Activated CD4-positive, alpha-beta T cell treated with anti-CD3 and anti-CD28 coated beads for 36 hours (primary cell): ENCODE data around the gene TAF9. TPM values are rescaled to one million over a fixed set of nuclear protein-coding genes. Genes with fewer than 3 reads are reported as not detected.
A peak's percentile ranks its signal among the peaks of the same experiment; 100 is the strongest.

Experiments
- ATAC-seq: fragments of 200-7000 bp; cut with Tn5 transposase; one replicate; pipeline ENCODE4 v1.10.0; 2021; ENCODE audit warnings: mild to moderate bottlenecking, moderate library complexity
- CTCF ChIA-PET: fragments of 350-600 bp; sonication (Branson Sonifier 250); formaldehyde crosslinking; loops from one replicate; lab custom pipeline; 2021; ENCODE audit warnings: antibody characterized with exemption; lab: Charles Lee
- POLR2A ChIA-PET: fragments of 350-600 bp; sonication (Branson Sonifier 250); formaldehyde crosslinking; loops from one replicate; lab custom pipeline; 2021; ENCODE audit warnings: antibody characterized with exemption, inconsistent platforms; lab: Charles Lee
- DNase-seq: peaks from one replicate; pipeline ENCODE4 v3.0.0-alpha.2; 2020
- H3K27ac Mint-ChIP-seq: one replicate; pipeline ENCODE4 v1.8.0; 2021; ENCODE audit warnings: mixed read lengths
- H3K27me3 Mint-ChIP-seq: one replicate; pipeline ENCODE4 v1.8.0; 2021; ENCODE audit warnings: mixed read lengths
- H3K36me3 Mint-ChIP-seq: one replicate; pipeline ENCODE4 v1.8.0; 2021; ENCODE audit warnings: low read depth, mixed read lengths
- H3K4me1 Mint-ChIP-seq: one replicate; pipeline ENCODE4 v1.8.0; 2021; ENCODE audit warnings: mixed read lengths
- H3K4me3 Mint-ChIP-seq: one replicate; pipeline ENCODE4 v1.8.0; 2021; ENCODE audit warnings: mild to moderate bottlenecking, moderate library complexity, mixed read lengths
- H3K9me3 Mint-ChIP-seq: one replicate; pipeline ENCODE4 v1.8.0; 2021; ENCODE audit warnings: low read depth, mixed read lengths
- intact Hi-C, 2 experiments: fragments of 100-400 bp; cut with DNase I in 1 of 2; cut with micrococcal nuclease in 1 of 2; formaldehyde crosslinking; loops; one replicate each; pipeline versions ENCODE4 v1.14.2 to v1.15.1; 2022 to 2024; cut with DNase I, micrococcal nuclease
- total RNA-seq, 2 experiments: library from RNA; stranded (reverse); gene quantifications; one replicate each; pipeline ENCODE4 v1.2.3, GENCODE V29; 2021

TAF9 gene, protein sequence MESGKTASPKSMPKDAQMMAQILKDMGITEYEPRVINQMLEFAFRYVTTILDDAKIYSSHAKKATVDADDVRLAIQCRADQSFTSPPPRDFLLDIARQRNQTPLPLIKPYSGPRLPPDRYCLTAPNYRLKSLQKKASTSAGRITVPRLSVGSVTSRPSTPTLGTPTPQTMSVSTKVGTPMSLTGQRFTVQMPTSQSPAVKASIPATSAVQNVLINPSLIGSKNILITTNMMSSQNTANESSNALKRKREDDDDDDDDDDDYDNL
- 10 to 100 TPM; 67.5 to 73.8 TPM for total RNA-seq

DNA sequence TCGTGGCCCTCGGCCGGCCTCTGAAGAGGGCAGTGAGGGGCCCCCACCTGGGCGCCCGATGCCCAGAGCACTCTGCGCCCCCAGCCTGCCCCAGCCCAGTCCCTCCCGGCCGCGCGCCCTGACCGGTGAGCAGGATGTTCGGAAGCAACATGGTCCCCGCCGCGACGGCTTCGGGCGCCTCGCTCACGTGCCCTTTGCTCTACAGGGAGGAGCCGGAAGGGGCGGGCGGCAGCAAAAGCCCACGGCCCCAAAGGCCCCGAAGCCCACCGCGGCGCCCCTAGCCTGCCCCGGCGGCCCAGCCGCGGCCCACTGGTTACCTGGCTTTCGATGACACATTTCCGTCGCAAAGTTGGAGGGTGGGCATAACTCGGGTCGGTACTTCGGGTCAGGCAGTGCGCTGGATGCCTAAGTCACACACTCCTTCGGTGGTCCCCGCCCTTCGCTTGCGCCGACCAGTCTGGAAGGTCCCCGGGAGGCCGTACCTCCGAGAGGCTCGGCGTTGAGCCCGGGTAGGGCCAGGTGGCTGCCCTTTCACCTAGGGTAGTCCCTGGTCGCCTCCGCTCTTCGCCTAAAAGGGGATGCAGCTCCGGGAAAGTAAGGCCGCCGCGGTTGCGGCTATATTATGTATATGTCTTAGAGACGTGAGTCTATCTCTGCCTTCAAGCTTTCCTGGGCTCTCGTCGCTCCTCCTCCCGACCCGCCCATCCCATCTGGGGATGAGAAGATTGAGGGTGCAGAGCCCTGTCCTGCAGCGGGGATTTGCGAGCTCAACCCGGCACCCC is at the start of gene TAF9, which contains the start of the genes AK6 and RAD17:
Gene TAF9 (minus strand): TSS at position 181 of the 782 bp plus-strand sequence. CDS start 3,783 bp downstream, outside the sequence.
Gene AK6 (minus strand): TSS at position 181 of the 782 bp plus-strand sequence. CDS start 30 bp downstream, at position 151.
Gene RAD17 (plus strand): TSS at position 479 of the 782 bp plus-strand sequence. CDS start 2,391 bp downstream, outside the sequence.
- CTCF ChIA-PET: interaction anchor here (1.8 kb wide), 1 partner anchor 276 kb away, joined by 6 read pairs; the partner anchor contains the start of gene SLC30A5
- intact Hi-C loops: loop anchor here (1.0 to 2.0 kb wide), 10 partner anchors 37 to 326 kb away; partner anchors contain the start of genes CCDC125 (in 2 of the 2), CDK7 (in 2 of the 2), CENPH (in 2 of the 2) and CCNB1 (in 1 of the 2)
- Mint-ChIP-seq H3K27ac (peak within 1 kb of the TSS; percentile 99), H3K4me3 (peak within 1 kb of the TSS; percentile 97), H3K9me3 (no peaks in the 10 kb centered on the region), H3K27me3 (no peaks in the 10 kb centered on the region), H3K4me1 (peaks cover 41% of the 10 kb centered on the region), H3K36me3 (peaks cover 38% of the 10 kb centered on the region)
- POLR2A ChIA-PET: interaction anchor here (0.6 to 1.7 kb wide), 3 partner anchors 32 to 135 kb away, joined by 3 to 5 read pairs (median 4); partner anchors contain the start of genes CCDC125 and CDK7
- ATAC-seq: peak; percentile 94
- DNase-seq: peak; percentile 95

DNA sequence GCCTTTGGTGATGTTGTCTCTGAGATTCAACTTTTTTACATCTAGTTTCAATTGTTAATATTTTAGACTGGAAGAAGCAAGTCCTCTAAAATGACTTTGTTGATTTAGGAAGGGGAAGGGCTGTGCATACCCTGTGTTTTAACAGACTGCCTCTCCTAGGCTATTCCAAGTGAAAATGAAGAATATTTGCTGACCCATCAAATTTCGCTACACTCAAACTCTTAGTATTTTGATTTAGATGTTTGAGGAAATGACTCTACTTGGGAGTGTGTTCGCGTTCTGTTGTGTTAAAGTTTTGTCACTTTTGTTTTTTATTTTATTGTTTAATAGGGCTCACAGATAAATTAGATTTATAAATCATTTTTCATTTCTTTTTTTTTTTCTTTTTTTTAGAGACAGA is 49.2 kb upstream of the TAF9 start:
- no peak overlapping the region for H3K4me3 Mint-ChIP-seq
- ChIA-PET POLR2A (no interaction called here), CTCF (no interaction called here)
- no peaks in the 10 kb centered on the region for H3K9me3 Mint-ChIP-seq
- DNase-seq (no peak), ATAC-seq (no peak)
- peaks cover 4% of the 10 kb centered on the region for H3K4me1 Mint-ChIP-seq
- no peak overlapping the region for H3K27ac Mint-ChIP-seq
- H3K36me3 Mint-ChIP-seq: peaks cover 13% of the 10 kb centered on the region
- no peaks in the 10 kb centered on the region for H3K27me3 Mint-ChIP-seq
- intact Hi-C loops: no loop called here

DNA sequence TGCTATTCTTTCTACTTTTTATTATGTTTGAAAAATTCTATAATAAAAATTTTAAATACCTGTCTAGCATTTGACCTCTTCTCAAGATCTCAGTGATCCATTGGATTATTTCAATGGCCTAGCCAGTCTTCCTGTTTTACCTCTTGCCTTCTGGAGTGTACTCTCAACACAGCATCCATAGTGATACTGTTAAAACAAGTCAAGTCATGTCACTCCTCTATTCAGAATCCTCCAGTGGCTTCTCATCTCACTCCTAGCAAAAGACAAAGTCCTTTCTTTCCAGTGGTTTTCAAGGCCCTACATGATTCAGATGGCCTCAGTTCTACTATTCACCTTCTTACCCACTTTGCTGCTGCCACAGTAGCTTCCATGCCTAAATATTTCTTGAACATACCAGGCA is 47.4 kb upstream of the TAF9 start:
- no peak for ATAC-seq
- Mint-ChIP-seq H3K27me3 (no peaks in the 10 kb centered on the region), H3K4me3 (no peak overlapping the region), H3K36me3 (peaks cover 17% of the 10 kb centered on the region), H3K4me1 (peaks cover 4% of the 10 kb centered on the region), H3K9me3 (no peaks in the 10 kb centered on the region), H3K27ac (peak overlapping the region; percentile 16)
- intact Hi-C loops: no loop called here
- ChIA-PET CTCF (no interaction called here), POLR2A (interaction anchor here (0.6 kb wide), 1 partner anchor 182 kb away, joined by 3 read pairs; the partner anchor contains the start of gene CDK7)
- no peak for DNase-seq

DNA sequence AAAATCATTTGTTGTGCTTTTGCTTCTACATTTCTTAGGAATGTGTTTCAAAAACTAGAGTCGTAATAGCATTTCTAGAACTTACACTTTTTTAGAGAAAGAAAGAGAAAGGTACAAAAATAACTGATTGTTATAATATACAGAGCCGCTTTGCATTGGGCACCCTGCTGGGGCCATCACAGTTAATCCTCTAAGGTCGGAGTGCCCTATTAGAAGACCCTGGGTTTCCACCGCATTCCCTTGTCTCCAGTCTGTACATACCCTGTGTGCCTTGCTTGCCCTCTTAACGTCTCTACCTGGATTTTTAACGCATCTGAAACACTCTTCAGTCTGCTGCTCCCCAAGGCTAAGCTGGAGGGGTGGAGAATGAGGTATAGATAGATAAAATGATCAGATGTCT is 46.9 kb upstream of the TAF9 start:
- Mint-ChIP-seq H3K36me3 (peaks cover 21% of the 10 kb centered on the region), H3K4me1 (peaks cover 4% of the 10 kb centered on the region), H3K27me3 (no peaks in the 10 kb centered on the region), H3K9me3 (no peaks in the 10 kb centered on the region), H3K27ac (no peak overlapping the region), H3K4me3 (peak overlapping the region; percentile 49)
- DNase-seq (no peak), ATAC-seq (no peak)
- intact Hi-C loops: no loop called here
- ChIA-PET POLR2A (interaction anchor here (0.6 kb wide), 1 partner anchor 181 kb away, joined by 3 read pairs; the partner anchor contains the start of gene CDK7), CTCF (interaction anchor here (0.6 kb wide), 1 partner anchor 13 kb away, joined by 3 read pairs; no protein-coding TSS in a partner anchor)

DNA sequence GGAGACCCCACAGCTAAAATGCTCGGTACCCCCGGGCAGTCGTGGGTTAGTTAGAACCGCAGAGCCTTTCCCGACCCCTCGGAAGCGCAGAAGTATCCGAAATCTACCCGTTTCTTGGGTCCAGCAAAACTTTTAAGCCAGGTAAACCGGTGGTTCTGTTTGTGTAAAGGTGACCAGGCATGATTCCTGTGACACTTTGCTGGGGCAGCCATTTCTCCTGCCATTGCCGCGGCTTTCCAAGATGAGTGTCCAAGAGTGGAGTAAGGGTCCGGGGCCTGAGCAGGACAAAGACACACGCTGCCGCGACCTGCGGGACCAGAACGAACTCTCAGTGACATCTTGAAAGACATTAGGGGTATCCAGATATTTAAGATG is 46.3 kb upstream of the TAF9 start:
- Mint-ChIP-seq H3K36me3 (peaks cover 22% of the 10 kb centered on the region), H3K9me3 (no peaks in the 10 kb centered on the region), H3K27me3 (no peaks in the 10 kb centered on the region), H3K27ac (no peak overlapping the region), H3K4me3 (peak overlapping the region; percentile 49), H3K4me1 (peaks cover 4% of the 10 kb centered on the region)
- intact Hi-C loops: no loop called here
- ChIA-PET POLR2A (no interaction called here), CTCF (interaction anchor here (0.6 kb wide), 1 partner anchor 12 kb away, joined by 3 read pairs; no protein-coding TSS in a partner anchor)
- DNase-seq (no peak), ATAC-seq (no peak)

DNA sequence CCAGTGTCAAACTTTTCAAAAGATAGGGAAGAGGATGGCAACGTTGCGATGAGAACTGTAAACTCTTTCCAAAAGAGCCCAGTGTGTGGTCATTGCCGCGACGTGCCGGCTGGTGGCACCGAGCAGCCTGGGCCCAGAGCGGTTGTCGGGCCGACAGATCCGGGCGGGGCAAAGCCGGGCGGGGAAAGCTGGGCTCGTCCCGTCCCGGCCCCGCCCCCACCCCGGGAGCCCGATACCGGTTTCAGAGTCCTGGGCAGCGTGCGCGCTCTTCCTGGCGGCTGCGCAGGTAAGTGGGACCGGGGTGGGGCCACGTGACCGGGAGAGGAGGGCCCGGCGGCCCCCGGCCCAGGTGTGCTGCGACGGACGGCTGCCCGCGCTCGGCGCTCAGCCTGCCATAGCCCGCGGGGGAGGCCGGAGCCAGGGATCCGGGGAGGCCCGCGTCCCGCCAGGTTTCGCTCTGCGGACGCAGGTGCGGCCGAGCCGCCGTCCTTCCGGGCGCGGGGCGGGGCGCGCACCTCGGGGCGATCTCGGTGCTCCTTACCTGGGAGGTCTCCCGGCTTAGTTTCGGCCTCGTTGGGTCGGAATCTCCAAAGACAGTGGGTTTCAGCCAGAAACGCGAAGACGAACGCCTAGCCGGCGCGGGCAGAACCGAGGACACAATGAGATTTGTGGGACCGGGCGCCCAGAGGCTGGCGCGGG is 45.7 kb upstream of the TAF9 start, which contains the start of gene MARVELD2:
Gene MARVELD2 (plus strand): TSS at position 232 of the 699 bp plus-strand sequence. CDS start 4,270 bp downstream, outside the sequence.
- no peak within 1 kb of the TSS for H3K27ac Mint-ChIP-seq
- peaks cover 4% of the 10 kb centered on the region for H3K4me1 Mint-ChIP-seq
- no peaks in the 10 kb centered on the region for H3K27me3 Mint-ChIP-seq
- intact Hi-C loops: no loop called here
- H3K4me3 Mint-ChIP-seq: peak within 1 kb of the TSS; percentile 53
- ChIA-PET CTCF (interaction anchor here (0.5 kb wide), 1 partner anchor 78 kb away, joined by 3 read pairs; no protein-coding TSS in a partner anchor), POLR2A (no interaction called here)
- DNase-seq (peak; percentile 62), ATAC-seq (peak; percentile 85)
- no peaks in the 10 kb centered on the region for H3K9me3 Mint-ChIP-seq
- peaks cover 25% of the 10 kb centered on the region for H3K36me3 Mint-ChIP-seq

DNA sequence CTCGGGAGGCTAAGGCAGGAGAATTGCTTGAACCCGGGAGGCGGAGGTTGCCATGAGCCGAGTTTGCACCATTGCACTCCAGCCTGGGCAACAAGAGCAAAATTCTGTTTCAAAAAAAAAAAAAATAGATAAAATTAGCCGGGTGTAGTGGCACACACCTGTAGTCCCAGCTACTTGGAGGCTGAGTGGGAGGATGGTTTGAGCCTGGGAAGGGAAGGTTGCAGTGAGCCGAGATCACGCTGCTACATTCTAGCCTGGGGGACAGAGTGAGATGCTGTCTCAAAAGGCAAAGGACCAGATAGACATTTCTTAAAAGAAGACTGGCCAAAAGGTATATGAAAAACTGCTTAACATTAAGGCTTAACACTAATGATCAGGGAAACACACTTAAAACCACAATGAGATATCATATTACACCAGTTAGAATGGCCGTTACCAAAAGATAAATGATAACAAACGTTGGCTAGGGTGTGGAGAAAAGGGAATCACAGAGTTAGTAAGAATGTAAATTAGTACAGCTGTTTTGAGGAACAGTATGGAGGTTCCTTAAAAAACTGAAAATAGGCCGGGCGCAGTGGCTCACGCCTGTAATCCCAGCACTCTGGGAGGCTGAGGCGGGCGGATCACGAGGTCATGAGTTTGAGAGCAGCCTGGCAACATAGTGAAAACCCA is 35.5 kb upstream of the TAF9 start:
- CTCF ChIA-PET: interaction anchor here (0.6 to 0.7 kb wide), 2 partner anchors 279 to 377 kb away, joined by 3 read pairs; no protein-coding TSS in a partner anchor

DNA sequence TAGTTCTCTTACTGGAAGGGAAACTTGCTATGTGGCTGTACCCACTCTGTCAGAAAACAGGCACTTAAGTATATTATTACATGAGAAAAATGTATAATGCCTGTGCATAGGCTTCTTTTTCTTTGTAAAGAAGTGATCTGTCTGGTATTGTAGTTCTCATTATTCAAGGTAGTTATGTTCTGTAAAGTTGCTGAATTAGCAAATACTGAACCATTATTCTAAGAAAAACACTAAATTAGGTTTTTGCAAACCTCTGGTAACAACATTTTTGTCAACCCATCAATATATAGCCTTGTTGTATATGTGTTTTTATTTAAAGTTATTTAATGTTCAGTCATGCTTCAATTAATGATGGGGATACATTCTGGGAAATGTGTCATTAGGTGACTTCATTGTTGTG is 9.1 kb upstream of the TAF9 start:
- H3K4me1 Mint-ChIP-seq: no peaks in the 10 kb centered on the region
- ChIA-PET CTCF (no interaction called here), POLR2A (no interaction called here)
- H3K36me3 Mint-ChIP-seq: peaks cover 20% of the 10 kb centered on the region
- DNase-seq (no peak), ATAC-seq (no peak)
- H3K9me3 Mint-ChIP-seq: no peaks in the 10 kb centered on the region
- H3K27ac Mint-ChIP-seq: no peak overlapping the region
- no peaks in the 10 kb centered on the region for H3K27me3 Mint-ChIP-seq
- H3K4me3 Mint-ChIP-seq: no peak overlapping the region
- intact Hi-C loops: no loop called here

More for the DNA sequence above, 35.5 kb upstream of the TAF9 start:
- intact Hi-C loops: no loop called here
- no peak for DNase-seq
- peaks cover 7% of the 10 kb centered on the region for H3K9me3 Mint-ChIP-seq
- H3K4me3 Mint-ChIP-seq: no peak overlapping the region
- peaks cover 35% of the 10 kb centered on the region for H3K36me3 Mint-ChIP-seq
- H3K27ac Mint-ChIP-seq: no peak overlapping the region
- H3K27me3 Mint-ChIP-seq: no peaks in the 10 kb centered on the region
- POLR2A ChIA-PET: no interaction called here
- H3K4me1 Mint-ChIP-seq: no peaks in the 10 kb centered on the region
- ATAC-seq: no peak

DNA sequence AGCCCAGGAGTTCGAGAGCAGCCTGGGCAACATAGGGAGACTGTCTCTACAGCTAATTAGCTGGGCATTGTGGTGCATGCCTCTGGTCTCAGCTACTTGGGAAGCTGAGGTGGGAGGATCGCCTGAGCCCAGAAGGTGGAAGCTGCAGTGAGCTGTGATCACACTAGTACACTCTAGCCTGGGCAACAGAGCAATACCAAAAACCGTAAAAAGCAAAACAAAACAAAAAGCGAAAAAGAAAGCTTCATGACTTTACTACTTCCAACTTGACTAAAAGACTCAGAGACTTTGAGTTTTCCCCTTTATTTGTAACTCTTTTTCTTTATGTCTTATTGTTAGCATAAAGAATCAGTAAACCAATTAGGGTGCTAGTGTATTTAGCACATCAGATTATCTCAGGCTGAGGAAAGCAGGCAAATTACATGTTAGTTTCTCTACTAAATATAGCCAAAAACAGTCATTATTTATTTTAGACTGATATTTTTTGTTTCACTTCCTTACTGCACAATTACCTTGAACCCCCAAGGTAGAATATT is 5.7 kb upstream of the TAF9 start:
- H3K4me3 Mint-ChIP-seq: no peak overlapping the region
- ATAC-seq (no peak), DNase-seq (no peak)
- no peaks in the 10 kb centered on the region for H3K9me3 Mint-ChIP-seq
- peaks cover 10% of the 10 kb centered on the region for H3K4me1 Mint-ChIP-seq
- H3K27ac Mint-ChIP-seq: no peak overlapping the region
- no peaks in the 10 kb centered on the region for H3K27me3 Mint-ChIP-seq
- POLR2A ChIA-PET: no interaction called here
- CTCF ChIA-PET: no interaction called here
- H3K36me3 Mint-ChIP-seq: peaks cover 15% of the 10 kb centered on the region
- intact Hi-C loops: no loop called here

DNA sequence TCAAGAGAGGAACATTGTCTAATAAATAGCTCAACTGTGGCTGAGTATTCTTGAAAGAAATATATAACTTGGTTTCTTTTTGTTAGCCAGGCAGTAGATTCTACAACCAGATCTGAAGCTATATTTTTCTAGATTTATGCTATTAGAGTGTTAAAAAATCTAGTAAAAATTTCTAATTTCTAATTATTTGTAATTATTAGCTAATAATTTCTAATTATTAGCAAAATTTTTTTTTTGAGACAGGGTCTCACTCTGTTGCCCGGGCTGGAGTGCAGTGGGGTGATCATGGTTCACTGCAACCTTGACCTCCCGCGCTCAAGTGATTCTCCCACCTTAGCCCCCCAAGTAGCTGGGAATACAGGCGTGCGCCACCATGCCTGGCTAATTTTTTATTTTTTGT is 3.1 kb upstream of the TAF9 start:
- no peaks in the 10 kb centered on the region for H3K9me3 Mint-ChIP-seq
- POLR2A ChIA-PET: no interaction called here
- H3K4me1 Mint-ChIP-seq: peaks cover 18% of the 10 kb centered on the region
- H3K27me3 Mint-ChIP-seq: no peaks in the 10 kb centered on the region
- DNase-seq (no peak), ATAC-seq (no peak)
- H3K27ac Mint-ChIP-seq: no peak overlapping the region
- peaks cover 27% of the 10 kb centered on the region for H3K36me3 Mint-ChIP-seq
- intact Hi-C loops: no loop called here
- CTCF ChIA-PET: interaction anchor here (0.7 to 1.7 kb wide), 4 partner anchors 13 to 279 kb away, joined by 3 to 10 read pairs (median 3); partner anchors contain the start of gene SLC30A5
- no peak overlapping the region for H3K4me3 Mint-ChIP-seq
